Left lung (tissue), 10 donors: ENCODE measurements around the gene NINJ2. TPM values are rescaled to one million over a fixed set of nuclear protein-coding genes. Genes with fewer than 3 reads are reported as not detected.

Source experiments
- ATAC-seq: fragments of 200-7000 bp; cut with Tn5 transposase; one replicate; pipeline ENCODE4 v1.9.1; 2020; ENCODE audit warnings: moderate library complexity
- DNase-seq, 4 donors: peaks; one replicate each; pipeline ENCODE4 v3.0.0-alpha.2; 2013 to 2020
- H3K27ac ChIP-seq, 2 donors: fragments of 200-600 bp; sonication (generic) in 1 of 2; one replicate each; pipeline versions ENCODE4 v1.5.0 to v1.8.0; 2020 to 2021
- H3K27me3 ChIP-seq, 2 donors: fragments of 200-600 bp; sonication (generic) in 1 of 2; one replicate each; pipeline versions ENCODE4 v1.5.0 to v1.8.0; 2020 to 2021
- H3K36me3 ChIP-seq, 2 donors: fragments of 200-600 bp; sonication (generic) in 1 of 2; one replicate each; pipeline versions ENCODE4 v1.5.0 to v1.8.0; 2020 to 2021
- H3K4me1 ChIP-seq, 2 donors: fragments of 200-600 bp; one replicate each; pipeline ENCODE4 v1.8.0; 2021
- H3K4me3 ChIP-seq, 2 donors: fragments of 200-600 bp; sonication (generic) in 1 of 2; one replicate each; pipeline versions ENCODE4 v1.5.0 to v1.8.0; 2020 to 2021; ENCODE audit warnings: mild to moderate bottlenecking in 1 of 2
- H3K9me3 ChIP-seq, 2 donors: fragments of 200-600 bp; sonication (generic) in 1 of 2; one replicate each; pipeline versions ENCODE4 v1.5.0 to v1.8.0; 2020 to 2021
- CTCF ChIP-seq, 2 donors: fragments of 200-600 bp; sonication (generic) in 1 of 2; IDR thresholded peaks; one replicate each; pipeline versions ENCODE4 v1.5.0 to v1.8.0; 2021; ENCODE audit warnings: antibody characterized with exemption in 2 of 2
- intact Hi-C, 2 donors: fragments of 100-400 bp; cut with DNase I; formaldehyde crosslinking; loops; one replicate each; pipeline versions ENCODE4 v1.11.2 to v1.14.2; 2022
- polyA plus RNA-seq, 6 donors: library from polyadenylated mRNA; unstranded; fragments of 120-200 nt; gene quantifications; one replicate each; pipeline ENCODE4 v1.2.1, GENCODE V29; 2013; ENCODE audit not compliant: insufficient read length in 6 of 6
- total RNA-seq, 2 donors: library from RNA; stranded (reverse); fragmentation: NEBNext Ultra II Directional; extraction: Animal tissue kit (Norgen Biotek cat#: 25700); gene quantifications; one replicate each; pipeline ENCODE4 v1.2.1, GENCODE V29; 2021
- donor health status: DM: no; HTN: yes; CAD: no.
- donor health status: DM: no; HTN: no; CAD: no.

Gene NINJ2
- total and polyA plus RNA-seq, 8 donors: 1.2 to 18.0 (median 2.8) TPM

- DNase-seq (no peak), ATAC-seq (no peak)
- H3K4me1 ChIP-seq: peaks cover 1 to 59% of the 10 kb centered on the region in 2 donors
- peak overlapping the region in 1 of 2 donors; percentile 46 for H3K27ac ChIP-seq
- H3K36me3 ChIP-seq: no peaks in the 10 kb centered on the region
- intact Hi-C loops: no loop called here
- no peaks in the 10 kb centered on the region for H3K27me3 ChIP-seq
- TF ChIP-seq CTCF (IDR thresholded peaks at IDR 0.05): no peak
- no peak overlapping the region for H3K4me3 ChIP-seq
- H3K9me3 ChIP-seq: no peaks in the 10 kb centered on the region
Observed at GRCh38 chr12:627863-628741, 35.1 kb downstream of the NINJ2 start.

- H3K9me3 ChIP-seq: no peaks in the 10 kb centered on the region
- ATAC-seq: no peak
- no peaks in the 10 kb centered on the region for H3K36me3 ChIP-seq
- TF ChIP-seq CTCF (IDR thresholded peaks at IDR 0.05): no peak
- peaks cover 4 to 59% of the 10 kb centered on the region in 2 donors for H3K4me1 ChIP-seq
- intact Hi-C loops: no loop called here
- H3K27me3 ChIP-seq: no peaks in the 10 kb centered on the region
- H3K27ac ChIP-seq: no peak overlapping the region
- no peak overlapping the region for H3K4me3 ChIP-seq
- DNase-seq: no peak
Observed at GRCh38 chr12:627285-627684, 36.0 kb downstream of the NINJ2 start.

GRCh38 chr12:625998-626397, 37.2 kb downstream of the NINJ2 start:
- Histone ChIP-seq H3K36me3 (no peaks in the 10 kb centered on the region), H3K27ac (no peak overlapping the region), H3K4me1 (peaks cover 4 to 58% of the 10 kb centered on the region in 2 donors), H3K27me3 (no peaks in the 10 kb centered on the region), H3K9me3 (no peaks in the 10 kb centered on the region), H3K4me3 (no peak overlapping the region)
- no peak for DNase-seq
- no peak for ATAC-seq
- TF ChIP-seq CTCF (IDR thresholded peaks at IDR 0.05): no peak
- intact Hi-C loops: no loop called here

DNA sequence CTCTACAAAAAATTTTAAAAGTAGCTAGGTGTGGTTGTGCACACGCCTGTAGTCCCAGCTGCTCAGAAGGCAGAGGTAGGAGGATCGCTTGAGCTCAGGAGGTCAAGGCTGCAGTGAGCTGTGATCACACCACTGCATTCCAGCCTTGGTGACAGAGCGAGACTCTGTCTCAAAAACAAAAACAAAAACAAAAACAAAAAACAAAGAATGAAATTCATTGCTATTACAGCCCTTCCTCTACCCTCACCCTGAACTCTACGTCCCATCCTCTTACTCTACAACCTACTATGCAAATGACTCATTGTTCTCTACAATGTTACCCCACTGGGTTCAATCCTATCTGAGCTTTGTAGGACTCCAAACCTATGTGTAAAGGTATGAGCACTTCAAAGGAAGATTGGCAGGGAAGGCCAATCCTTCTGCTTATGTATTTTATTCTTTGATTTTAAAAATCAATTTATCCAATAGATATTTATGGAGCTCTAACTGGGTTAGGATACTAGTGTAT, 39.3 kb downstream of the NINJ2 start:
- ATAC-seq (no peak), DNase-seq (no peak)
- no peaks in the 10 kb centered on the region for H3K27me3 ChIP-seq
- no peaks in the 10 kb centered on the region for H3K36me3 ChIP-seq
- intact Hi-C loops: no loop called here
- peaks cover 11 to 67% of the 10 kb centered on the region in 2 donors for H3K4me1 ChIP-seq
- H3K9me3 ChIP-seq: no peaks in the 10 kb centered on the region
- no peak overlapping the region for H3K4me3 ChIP-seq
- TF ChIP-seq CTCF (IDR thresholded peaks at IDR 0.05): no peak
- peak overlapping the region in 1 of 2 donors; percentile 92 for H3K27ac ChIP-seq

DNA sequence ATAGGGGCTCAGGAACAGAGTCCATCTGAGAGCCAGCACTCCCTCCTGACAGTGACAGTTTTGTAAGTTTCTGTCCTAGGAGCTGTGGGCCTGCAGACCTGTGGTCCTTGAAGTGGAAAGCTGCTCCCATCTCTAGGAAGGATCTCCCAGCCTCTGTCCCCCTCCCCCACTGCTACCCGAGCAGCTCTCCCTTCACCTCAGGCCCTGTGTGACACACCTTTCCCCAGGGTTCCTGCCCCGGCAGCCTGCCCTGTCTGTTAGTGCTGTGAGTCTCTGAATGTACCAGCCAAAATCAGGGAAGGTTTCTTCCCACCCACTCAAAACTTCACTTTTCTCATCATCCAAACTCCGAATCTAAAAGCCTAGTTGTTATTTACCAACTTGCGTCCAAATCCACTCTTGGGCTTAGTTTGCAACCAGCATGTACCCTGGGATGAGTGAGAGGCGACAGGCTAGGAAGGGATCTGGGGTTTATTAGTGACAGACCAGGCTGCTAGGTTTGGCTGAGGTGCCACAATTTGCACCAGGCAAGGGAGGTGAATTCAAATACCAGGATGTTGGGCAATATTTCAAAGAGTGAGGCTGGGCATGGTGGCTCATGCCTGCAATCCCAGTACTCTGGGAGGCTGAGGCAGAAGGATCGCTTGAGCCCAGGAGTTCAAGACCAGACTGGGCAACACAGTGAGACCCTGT, 39.9 kb downstream of the NINJ2 start:
- ATAC-seq: no peak
- no peaks in the 10 kb centered on the region for H3K36me3 ChIP-seq
- no peak for TF ChIP-seq CTCF (IDR thresholded peaks at IDR 0.05)
- no peak overlapping the region for H3K4me3 ChIP-seq
- no peaks in the 10 kb centered on the region for H3K27me3 ChIP-seq
- intact Hi-C loops: no loop called here
- H3K27ac ChIP-seq: peak overlapping the region in 1 of 2 donors; percentile 92
- no peaks in the 10 kb centered on the region for H3K9me3 ChIP-seq
- no peak for DNase-seq
- peaks cover 11 to 70% of the 10 kb centered on the region in 2 donors for H3K4me1 ChIP-seq
